Stimulated activated naive CD4-positive, alpha-beta T cell treated with Interleukin-2 at 50 U/mL for 16 hours (primary cell): Measurements from ENCODE around the gene ZFP82.

ENCODE experiments used
- DNase-seq: peaks from one replicate; lab custom pipeline; 2025; lab: John Stamatoyannopoulos, UW

ZFP82 gene

DNA sequence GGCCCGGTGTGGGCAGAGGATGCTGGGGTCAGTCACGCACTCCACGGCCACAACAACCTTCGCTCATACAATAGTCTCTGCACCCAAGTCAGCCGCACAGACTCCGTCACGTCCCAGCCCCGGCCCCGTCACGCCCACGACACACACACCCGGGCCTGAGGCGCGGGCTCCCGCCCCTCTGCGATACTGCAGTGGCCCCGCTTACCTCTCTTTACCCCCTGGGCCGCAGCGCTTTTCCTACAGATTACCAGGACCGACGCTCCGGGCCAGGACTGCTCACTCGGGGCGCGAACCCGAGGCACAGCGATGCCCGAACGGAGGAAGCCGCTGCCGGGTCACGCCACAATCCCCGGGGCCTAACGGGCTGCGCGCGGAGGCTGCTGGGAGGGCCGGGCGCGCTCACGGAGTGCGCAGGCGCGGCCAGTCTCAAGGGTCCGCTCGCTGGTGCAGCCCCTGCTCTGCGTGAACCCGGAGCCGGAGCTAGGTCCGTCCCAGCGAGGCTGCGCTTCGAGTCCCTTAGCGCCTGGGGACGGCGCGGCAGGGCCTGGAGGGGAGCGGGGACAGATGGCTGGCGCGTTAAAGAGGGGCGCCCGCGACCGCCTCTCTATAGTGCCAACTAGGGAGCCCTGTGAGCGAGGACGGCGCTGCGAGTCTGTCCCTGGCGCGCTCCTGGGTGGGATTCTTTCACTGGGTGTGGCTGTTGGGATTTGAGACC is at the start of gene ZFP82:
Gene ZFP82, minus strand, starts transcription at position 358 of the 715 bp plus-strand sequence. CDS start 8,855 bp downstream, outside the sequence.
- peak; percentile 69 for DNase-seq

GRCh38 chr19:36460046-36460445 is 41.6 kb upstream of the ZFP82 start:
- DNase-seq: no peak

DNA sequence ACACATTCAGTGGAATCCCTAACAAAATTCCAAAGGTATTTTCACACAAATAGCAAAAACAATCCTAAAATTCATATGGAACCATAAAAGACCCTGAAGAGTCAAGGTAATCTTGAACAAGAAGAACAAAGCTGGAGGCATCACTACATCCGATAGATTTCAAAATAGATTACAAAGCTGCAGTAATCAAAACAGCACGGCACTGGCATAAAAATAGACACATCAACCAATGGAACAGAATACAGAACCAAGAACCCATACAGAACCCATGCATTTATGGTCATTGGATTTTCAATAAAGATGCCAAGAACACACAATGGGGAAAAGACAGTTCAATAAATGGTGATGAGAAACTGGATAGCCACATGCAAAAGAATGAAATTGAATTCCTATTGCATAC is 38.4 kb upstream of the ZFP82 start:
- no peak for DNase-seq

DNA sequence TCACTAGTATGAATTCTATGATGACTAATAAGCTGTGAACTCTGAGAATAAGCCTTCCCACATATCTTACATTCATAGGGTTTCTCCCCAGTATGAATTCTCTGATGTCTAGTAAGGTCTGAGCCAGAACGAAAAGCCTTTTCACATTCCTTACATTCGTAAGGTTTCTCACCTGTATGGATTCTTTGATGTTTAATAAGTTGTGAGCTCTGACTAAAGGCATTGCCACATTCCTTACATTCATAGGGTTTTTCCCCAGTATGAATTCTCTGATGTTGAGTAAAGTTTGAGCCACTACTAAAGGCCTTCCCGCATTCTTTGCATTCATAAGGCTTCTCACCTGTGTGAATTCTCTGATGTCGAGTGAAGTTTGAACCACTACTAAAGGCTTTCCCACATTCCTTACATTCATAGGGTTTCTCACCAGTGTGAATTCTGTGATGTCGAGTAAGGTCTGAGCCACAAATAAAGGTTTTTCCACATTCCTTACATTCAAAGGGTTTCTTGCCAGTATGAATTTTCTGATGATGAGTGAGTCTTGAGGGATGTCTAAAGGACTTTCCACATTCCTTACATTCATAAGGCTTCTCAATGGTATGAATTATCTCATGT is 30.7 kb upstream of the ZFP82 start:
- no peak for DNase-seq

GRCh38 chr19:36441339-36441738 is 22.9 kb upstream of the ZFP82 start:
- DNase-seq: no peak

DNA sequence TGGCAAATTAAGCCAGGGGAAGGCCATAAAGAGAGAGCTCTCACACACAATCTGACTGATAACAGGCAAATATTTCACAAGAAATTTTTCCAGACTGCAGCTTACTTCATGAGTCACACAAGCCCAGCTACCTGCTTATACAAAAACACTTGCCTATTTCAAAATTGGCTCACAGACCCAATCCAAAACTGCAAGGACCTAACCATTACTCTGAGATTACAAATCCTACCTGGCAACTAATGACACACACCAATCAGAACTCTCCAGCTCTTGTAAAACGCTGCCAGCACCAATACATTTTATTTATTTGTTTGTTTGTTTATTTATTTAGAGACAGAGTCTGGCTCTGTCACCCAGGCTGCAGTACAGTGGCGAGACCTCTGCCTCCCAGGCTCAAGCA is 18.1 kb upstream of the ZFP82 start:
- no peak for DNase-seq

GRCh38 chr19:36423925-36424324 is 5.5 kb upstream of the ZFP82 start:
- DNase-seq: no peak

GRCh38 chr19:36421749-36422481 is 3.5 kb upstream of the ZFP82 start:
- no peak for DNase-seq

- no peak for DNase-seq
Observed at GRCh38 chr19:36420961-36421748, 2.7 kb upstream of the ZFP82 start.

DNA sequence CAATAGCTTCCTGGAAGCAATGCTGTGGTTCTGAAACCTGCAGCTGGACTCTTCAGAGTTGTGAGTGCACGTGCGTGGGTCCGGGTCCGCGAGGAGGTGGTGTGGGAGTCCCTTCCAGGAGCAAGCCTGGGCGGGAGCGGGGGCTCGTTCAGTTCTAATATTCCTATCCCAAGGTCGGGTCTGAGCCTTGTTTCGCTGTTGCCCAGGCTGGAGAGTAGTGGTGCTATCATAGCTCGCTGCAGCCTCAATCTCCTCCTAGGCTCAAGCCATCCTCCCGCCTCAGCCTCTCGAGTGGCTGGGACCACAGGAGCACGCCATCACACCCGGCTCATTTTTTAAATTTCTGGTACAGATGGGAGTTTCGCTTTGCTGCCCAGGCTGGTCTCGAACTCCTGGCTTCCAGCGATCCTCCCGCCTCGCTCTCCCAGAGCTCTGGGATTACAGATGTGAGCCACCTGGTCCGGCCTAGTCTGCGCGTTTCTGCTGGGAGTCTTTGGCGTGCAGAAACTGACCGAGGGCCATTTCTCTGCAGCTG is 625 bp downstream of the ZFP82 start:
- DNase-seq: no peak

GRCh38 chr19:36409841-36410240 is 8.6 kb downstream of the ZFP82 start:
- DNase-seq: no peak

- DNase-seq: no peak
Observed at GRCh38 chr19:36408101-36408500, 10.3 kb downstream of the ZFP82 start.

GRCh38 chr19:36404498-36404897 is 13.9 kb downstream of the ZFP82 start:
- no peak for DNase-seq

DNA sequence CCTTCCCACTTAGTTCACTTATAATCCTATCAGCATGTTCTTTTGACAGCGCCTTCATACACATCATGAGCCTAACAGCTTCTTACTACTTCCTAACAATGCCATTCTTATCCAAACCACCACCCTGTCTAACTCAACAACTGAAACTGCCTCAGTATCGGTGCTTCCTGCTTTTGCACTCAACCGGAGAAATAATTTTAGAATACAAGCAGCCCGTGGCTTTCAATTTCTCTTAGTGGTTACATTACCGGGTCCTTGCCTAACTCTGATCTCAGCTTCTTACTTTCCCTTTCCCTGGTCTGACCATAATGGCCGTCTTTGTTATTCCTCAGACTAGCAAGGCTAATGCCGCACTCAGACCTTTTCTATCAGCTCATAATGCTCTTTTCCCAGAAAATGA is 17.0 kb downstream of the ZFP82 start:
- DNase-seq: no peak

GRCh38 chr19:36398571-36398970 is 19.9 kb downstream of the ZFP82 start:
- no peak for DNase-seq

DNA sequence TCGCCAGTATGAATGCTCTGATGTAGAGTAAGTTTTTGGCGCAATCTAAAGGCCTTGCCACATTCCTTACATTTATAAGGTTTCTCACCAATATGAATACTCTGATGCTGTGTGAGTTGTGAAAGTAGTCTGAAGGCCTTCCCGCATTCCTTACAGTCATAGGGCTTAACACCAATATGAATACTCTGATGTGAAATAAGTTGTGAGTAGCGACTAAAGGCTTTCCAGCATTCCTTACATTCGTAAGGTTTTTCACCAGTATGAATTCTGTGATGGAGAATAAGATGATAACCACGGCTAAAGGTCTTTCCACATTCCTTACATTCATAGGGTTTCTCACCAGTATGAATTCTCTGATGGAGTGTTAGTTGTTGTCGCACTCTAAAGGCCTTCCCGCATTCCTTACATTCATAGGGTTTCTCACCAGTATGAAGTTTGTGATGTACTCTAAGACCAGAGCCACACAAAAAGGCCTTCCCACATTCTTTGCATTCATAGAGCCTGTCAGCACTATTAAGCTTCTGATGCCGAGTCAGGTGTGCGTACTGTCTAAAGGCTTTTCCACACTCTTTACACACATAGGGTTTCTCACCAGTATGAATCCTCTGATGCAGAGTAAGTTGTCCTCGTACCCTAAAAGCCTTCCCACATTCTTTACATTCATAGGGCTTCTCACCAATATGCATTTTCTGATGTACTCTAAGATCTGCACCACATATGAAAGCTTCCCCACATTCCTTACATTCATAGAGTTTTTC is 25.3 kb downstream of the ZFP82 start:
- no peak for DNase-seq

DNA sequence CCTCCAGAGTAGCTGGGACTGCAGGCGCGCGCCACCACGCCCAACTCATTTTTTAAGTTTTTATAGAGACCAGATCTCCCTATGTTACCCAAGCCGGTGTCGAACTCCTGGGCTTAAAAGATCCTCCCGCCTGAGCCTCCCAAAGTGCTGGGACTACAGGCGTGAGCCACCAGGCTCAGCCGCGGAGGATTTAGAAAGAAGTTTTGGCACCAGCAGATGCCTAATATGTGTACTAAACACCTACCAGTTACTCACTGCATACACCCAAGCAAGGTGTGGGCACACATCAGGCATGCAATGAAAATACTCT is 39.0 kb downstream of the ZFP82 start:
- DNase-seq: no peak

GRCh38 chr19:36378625-36379509 is 39.6 kb downstream of the ZFP82 start, which contains the start of gene ZFP14:
ZFP14 (minus strand) TSS chr19:36379201; CDS start chr19:36367892, 11,309 bp downstream.
- DNase-seq: peak; percentile 96

DNA sequence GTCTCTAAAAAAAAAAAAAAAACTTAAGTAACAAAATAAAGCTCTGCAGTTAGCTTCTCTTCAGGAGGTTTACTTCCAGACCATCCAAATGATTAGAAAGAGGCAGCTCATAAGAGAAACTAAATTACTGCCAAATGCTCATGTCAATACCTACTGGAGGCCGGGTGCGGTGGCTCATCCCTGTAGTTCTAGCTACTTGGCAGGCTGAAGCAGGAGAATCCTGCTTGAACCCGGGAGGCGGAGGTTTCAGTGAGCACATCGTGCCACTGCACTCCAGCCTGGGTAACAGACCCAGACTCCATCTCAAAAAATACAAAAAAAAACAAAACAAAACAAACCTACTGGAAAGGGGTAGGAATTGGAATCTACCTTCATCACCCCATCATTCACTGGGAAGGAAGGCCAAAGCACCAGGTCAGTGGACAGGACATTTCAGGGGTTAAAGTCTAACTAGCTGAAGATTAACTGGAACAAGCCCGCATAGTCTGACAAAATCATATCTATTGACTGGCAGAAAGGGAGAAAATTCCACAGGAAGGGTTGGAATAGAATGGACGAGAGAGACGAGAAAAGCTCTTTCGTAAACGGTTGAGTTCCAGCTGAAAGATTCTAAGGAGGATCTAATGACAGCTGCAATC is 40.8 kb downstream of the ZFP82 start:
- DNase-seq: no peak

DNA sequence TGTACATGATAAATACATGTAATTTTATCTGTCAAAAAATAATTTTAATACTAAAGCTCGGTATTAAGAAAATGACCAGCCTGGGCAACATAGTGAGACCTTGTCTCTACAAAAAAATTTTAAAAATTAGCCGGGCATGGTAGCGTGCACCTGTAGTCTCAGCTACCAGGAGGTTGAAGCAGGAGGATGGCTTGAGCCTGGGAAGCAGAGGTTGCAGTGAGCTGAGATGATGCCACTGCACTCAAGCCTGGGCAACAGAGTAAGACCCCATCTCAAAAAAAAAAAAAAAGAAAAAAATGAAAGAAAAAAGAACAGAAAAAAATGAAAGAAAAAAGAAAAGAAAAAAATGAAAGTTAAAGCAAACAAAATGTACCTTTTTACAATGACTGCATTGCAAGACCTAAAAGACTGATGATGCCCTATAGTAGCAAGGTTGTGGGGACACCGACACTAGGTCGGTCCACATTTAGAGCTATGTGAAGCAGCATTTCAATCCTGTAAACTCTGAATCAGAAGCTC is 44.7 kb downstream of the ZFP82 start:
- no peak for DNase-seq
